GM23248 (cell line): ENCODE measurements around the gene AK5. TPM values are rescaled to one million over a fixed set of nuclear protein-coding genes. Genes with fewer than 3 reads are reported as not detected.
A peak's percentile ranks its signal among the peaks of the same experiment; 100 is the strongest.

Experiments used
- DNase-seq: peaks from one replicate; pipeline ENCODE4 v3.0.0-alpha.2; 2015
- H2AFZ ChIP-seq: fragments of 200-600 bp; sonication (generic); 2 replicates; pipeline ENCODE4 v1.6.1; 2016; ENCODE audit warnings: antibody characterized with exemption
- H3F3A ChIP-seq: fragments of 200-600 bp; sonication (generic); 2 replicates; pipeline ENCODE4 v1.6.1; 2016; ENCODE audit warnings: mild to moderate bottlenecking, antibody characterized with exemption, mixed run types; ENCODE audit not compliant: insufficient read depth
- H3K27ac ChIP-seq: fragments of 200-600 bp; sonication (generic); 2 replicates; pipeline ENCODE4 v1.5.1; 2016; ENCODE audit warnings: mild to moderate bottlenecking
- H3K27me3 ChIP-seq: fragments of 200-600 bp; sonication (generic); replicated peaks from 2 replicates; pipeline ENCODE4 v1.6.1; 2016; ENCODE audit warnings: mild to moderate bottlenecking; ENCODE audit not compliant: insufficient read depth
- H3K36me3 ChIP-seq: fragments of 200-600 bp; sonication (generic); 2 replicates; pipeline ENCODE4 v1.6.1; 2016; ENCODE audit warnings: low read depth, mild to moderate bottlenecking
- H3K4me1 ChIP-seq: fragments of 200-600 bp; sonication (generic); 2 replicates; pipeline ENCODE4 v1.6.1; 2016; ENCODE audit warnings: mild to moderate bottlenecking; ENCODE audit not compliant: insufficient read depth
- H3K4me2 ChIP-seq: fragments of 200-600 bp; sonication (generic); one replicate; pipeline ENCODE4 v1.6.1; 2016; ENCODE audit warnings: mild to moderate bottlenecking; ENCODE audit not compliant: unreplicated experiment
- H3K4me3 ChIP-seq: fragments of 200-600 bp; sonication (generic); 2 replicates; pipeline ENCODE4 v1.5.1; 2016; ENCODE audit warnings: mild to moderate bottlenecking
- H3K79me2 ChIP-seq: fragments of 200-600 bp; sonication (generic); 2 replicates; pipeline ENCODE4 v1.6.1; 2016; ENCODE audit warnings: mild to moderate bottlenecking; ENCODE audit not compliant: insufficient read depth
- H3K9ac ChIP-seq: fragments of 200-600 bp; sonication (generic); 2 replicates; pipeline ENCODE4 v1.6.1; 2016; ENCODE audit warnings: mild to moderate bottlenecking
- H3K9me2 ChIP-seq: fragments of 200-600 bp; sonication (generic); 2 replicates; pipeline ENCODE4 v1.6.1; 2016; ENCODE audit warnings: mixed run types, mild to moderate bottlenecking, moderate library complexity; ENCODE audit not compliant: insufficient read depth
- H3K9me3 ChIP-seq: fragments of 200-600 bp; sonication (generic); one replicate; pipeline ENCODE4 v1.6.1; 2017; ENCODE audit warnings: low read depth
- H4K20me1 ChIP-seq: fragments of 200-600 bp; sonication (generic); 2 replicates; pipeline ENCODE4 v1.6.0; 2016; ENCODE audit not compliant: insufficient read depth
- EZH2 ChIP-seq: fragments of 200-600 bp; sonication (generic); IDR thresholded peaks from 2 replicates; pipeline ENCODE4 v1.6.1; 2018; ENCODE audit warnings: antibody characterized with exemption, mild to moderate bottlenecking; ENCODE audit not compliant: insufficient read depth, poor library complexity, severe bottlenecking
- EZH2phosphoT487 ChIP-seq: fragments of 200-600 bp; sonication (generic); IDR thresholded peaks from 2 replicates; pipeline ENCODE4 v1.6.1; 2018; ENCODE audit warnings: antibody characterized with exemption, moderate library complexity, mild to moderate bottlenecking, low read depth; ENCODE audit not compliant: insufficient read depth
- WGBS, 2 experiments: methylation state at CpG; one replicate each; pipeline ENCODE4 v1.1.6; 2015 to 2017; ENCODE audit warnings: low lambda C conversion rate in 2 of 2, low coverage in 1 of 2; ENCODE audit errors: missing lambda C conversion rate in 2 of 2; 5-methylcytosine and 5-hydroxymethylcytosine counted together
- in situ Hi-C: fragments of 300-500 bp; cut with MboI; formaldehyde crosslinking; loops from 2 replicates; pipeline ENCODE4 v1.15.0; 2020
- polyA plus RNA-seq: library from polyadenylated mRNA; unstranded; fragments of >200 nt; fragmentation: Nextera tagmentation; extraction: Ambion mirVana; gene quantifications from 2 replicates; pipeline ENCODE4 v1.2.1, GENCODE V29; 2016
- total RNA-seq: library from RNA; depleted of rRNA; stranded (reverse); fragments of >200 nt; shearing (Covaris generic); gene quantifications from 2 replicates; pipeline ENCODE4 v1.2.3, GENCODE V29; 2014

The AK5 gene
- total and polyA plus RNA-seq, 2 experiments from 2014 or later: 65.3 to 78.8 TPM

- Histone ChIP-seq H2AFZ (peak overlapping the region; percentile 61), H3K4me1 (peaks cover 14% of the 10 kb centered on the region), H3K36me3 (no peaks in the 10 kb centered on the region), H4K20me1 (no peaks in the 10 kb centered on the region), H3K9ac (peak overlapping the region; percentile 21; the same call in 1 of the 2 replicates), H3K79me2 (no peaks in the 10 kb centered on the region), H3K4me3 (0 out of 2 replicates have a peak overlapping the region, but pooled peaks have one; percentile 7), H3F3A (peaks cover 16% of the 10 kb centered on the region; the same call in 1 of the 2 replicates), H3K9me3 (no peaks in the 10 kb centered on the region), H3K27ac (peak overlapping the region; percentile 72), H3K9me2 (no peaks in the 10 kb centered on the region), H3K4me2 (peak overlapping the region; percentile 72), H3K27me3 (no peaks in the 10 kb centered on the region)
- TF ChIP-seq EZH2: no peak
- TF ChIP-seq EZH2phosphoT487: no peak
- DNase-seq: peak; percentile 96
- 20% methylated on average over 6 of the region's 6 CpGs for WGBS, 2 experiments
- in situ Hi-C loops: no loop called here
Observed at GRCh38 chr1:77347646-77348045, 65.8 kb downstream of the AK5 start.

- peak overlapping the region; percentile 61; the same call in 1 of the 2 replicates for H2AFZ ChIP-seq
- in situ Hi-C loops: no loop called here
- H3F3A ChIP-seq: peaks cover 16% of the 10 kb centered on the region; the same call in 1 of the 2 replicates
- H3K4me3 ChIP-seq: no peak overlapping the region
- no peaks in the 10 kb centered on the region for H3K9me2 ChIP-seq
- TF ChIP-seq EZH2phosphoT487: no peak
- no peak for TF ChIP-seq EZH2
- H4K20me1 ChIP-seq: no peaks in the 10 kb centered on the region
- H3K36me3 ChIP-seq: no peaks in the 10 kb centered on the region
- no peaks in the 10 kb centered on the region for H3K79me2 ChIP-seq
- no peaks in the 10 kb centered on the region for H3K27me3 ChIP-seq
- DNase-seq: no peak
- H3K27ac ChIP-seq: peak overlapping the region; percentile 72
- H3K9ac ChIP-seq: no peak overlapping the region
- H3K4me1 ChIP-seq: peaks cover 14% of the 10 kb centered on the region
- H3K9me3 ChIP-seq: no peaks in the 10 kb centered on the region
- peak overlapping the region; percentile 72 for H3K4me2 ChIP-seq
Observed at GRCh38 chr1:77348549-77348948, 66.7 kb downstream of the AK5 start.

GRCh38 chr1:77349275-77349674, 67.5 kb downstream of the AK5 start:
- no peak overlapping the region for H2AFZ ChIP-seq
- no peaks in the 10 kb centered on the region for H3K36me3 ChIP-seq
- no peaks in the 10 kb centered on the region for H3K9me2 ChIP-seq
- H4K20me1 ChIP-seq: no peaks in the 10 kb centered on the region
- H3K9me3 ChIP-seq: no peaks in the 10 kb centered on the region
- no peaks in the 10 kb centered on the region for H3K27me3 ChIP-seq
- H3F3A ChIP-seq: peaks cover 16% of the 10 kb centered on the region; the same call in 1 of the 2 replicates
- H3K4me3 ChIP-seq: no peak overlapping the region
- no peak overlapping the region for H3K9ac ChIP-seq
- no peaks in the 10 kb centered on the region for H3K79me2 ChIP-seq
- no peak overlapping the region for H3K4me2 ChIP-seq
- no peak for TF ChIP-seq EZH2
- TF ChIP-seq EZH2phosphoT487: no peak
- H3K4me1 ChIP-seq: peaks cover 14% of the 10 kb centered on the region
- 96 to 100% methylated on average over 2 of the region's 2 CpGs for WGBS, 2 experiments
- DNase-seq: no peak
- no peak overlapping the region for H3K27ac ChIP-seq
- in situ Hi-C loops: no loop called here

GRCh38 chr1:77350012-77350770, 68.4 kb downstream of the AK5 start:
- H3K9me2 ChIP-seq: no peaks in the 10 kb centered on the region
- H3F3A ChIP-seq: peaks cover 20% of the 10 kb centered on the region; the same call in 1 of the 2 replicates
- no peaks in the 10 kb centered on the region for H3K36me3 ChIP-seq
- H4K20me1 ChIP-seq: no peaks in the 10 kb centered on the region
- H3K27ac ChIP-seq: no peak overlapping the region
- H3K9ac ChIP-seq: no peak overlapping the region
- no peaks in the 10 kb centered on the region for H3K27me3 ChIP-seq
- H3K4me1 ChIP-seq: peaks cover 21% of the 10 kb centered on the region
- no peak overlapping the region for H3K4me2 ChIP-seq
- no peak overlapping the region for H2AFZ ChIP-seq
- WGBS, 2 experiments: 69 to 74% methylated on average over 6 of the region's 6 CpGs
- TF ChIP-seq EZH2phosphoT487: no peak
- no peak for TF ChIP-seq EZH2
- no peaks in the 10 kb centered on the region for H3K9me3 ChIP-seq
- in situ Hi-C loops: no loop called here
- no peaks in the 10 kb centered on the region for H3K79me2 ChIP-seq
- H3K4me3 ChIP-seq: no peak overlapping the region
- no peak for DNase-seq
